G401.6 (cell line): ENCODE results near the gene PNPLA5.
"Not testable (repeated sequence)": the region's sequence is repeated elsewhere in the genome, so short reads cannot be mapped to it uniquely, and the experiment has no call there.

ENCODE experiments used
- FAIRE-seq: peaks from 2 replicates; lab custom pipeline; 2012; peaks lifted over from hg19 to GRCh38; lab: Jason Lieb, UNC

PNPLA5 gene, protein sequence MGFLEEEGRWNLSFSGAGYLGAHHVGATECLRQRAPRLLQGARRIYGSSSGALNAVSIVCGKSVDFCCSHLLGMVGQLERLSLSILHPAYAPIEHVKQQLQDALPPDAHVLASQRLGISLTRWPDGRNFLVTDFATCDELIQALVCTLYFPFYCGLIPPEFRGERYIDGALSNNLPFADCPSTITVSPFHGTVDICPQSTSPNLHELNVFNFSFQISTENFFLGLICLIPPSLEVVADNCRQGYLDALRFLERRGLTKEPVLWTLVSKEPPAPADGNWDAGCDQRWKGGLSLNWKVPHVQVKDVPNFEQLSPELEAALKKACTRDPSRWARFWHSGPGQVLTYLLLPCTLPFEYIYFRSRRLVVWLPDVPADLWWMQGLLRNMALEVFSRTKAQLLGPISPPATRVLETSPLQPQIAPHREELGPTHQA

DNA sequence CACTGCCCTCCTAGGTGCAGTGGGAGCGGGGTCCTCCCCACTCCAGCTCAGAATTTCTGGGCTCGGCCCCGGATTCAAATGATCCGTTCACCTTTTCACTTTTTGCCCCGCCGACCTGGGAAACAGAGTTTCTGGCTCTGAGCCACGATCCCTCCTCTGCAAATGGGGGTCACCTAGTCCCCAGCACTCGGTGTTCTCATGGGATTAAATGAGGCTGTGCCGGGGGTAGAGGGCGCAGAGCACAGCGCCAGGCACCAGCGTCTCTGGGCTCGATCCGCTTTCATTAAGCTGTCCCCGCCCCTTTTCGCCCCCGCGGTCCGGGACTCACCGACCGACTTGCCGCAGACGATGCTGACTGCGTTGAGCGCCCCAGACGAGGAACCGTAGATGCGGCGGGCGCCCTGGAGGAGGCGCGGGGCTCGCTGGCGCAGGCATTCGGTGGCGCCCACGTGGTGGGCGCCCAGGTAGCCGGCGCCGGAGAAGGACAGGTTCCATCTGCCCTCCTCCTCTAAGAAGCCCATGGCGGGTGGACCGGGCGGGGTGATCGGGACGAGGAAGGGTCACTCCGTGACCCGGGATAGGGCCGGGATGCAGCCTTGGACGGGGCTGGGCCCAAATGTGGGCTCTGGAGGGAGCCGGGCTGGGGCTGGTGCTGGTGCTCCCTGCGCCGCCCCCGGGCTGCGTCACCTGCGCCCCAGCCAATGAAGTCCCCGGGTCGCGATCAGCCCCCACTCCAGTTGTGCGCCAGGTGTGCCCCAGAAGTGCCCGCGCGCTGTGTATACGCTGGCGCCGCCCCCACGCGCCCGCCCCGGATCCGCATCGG, at the start of gene PNPLA5:
TSS of gene PNPLA5 (minus strand) at position 654 of the 823 bp plus-strand sequence. CDS start at position 521, 133 bp downstream.
- no peak for FAIRE-seq

DNA sequence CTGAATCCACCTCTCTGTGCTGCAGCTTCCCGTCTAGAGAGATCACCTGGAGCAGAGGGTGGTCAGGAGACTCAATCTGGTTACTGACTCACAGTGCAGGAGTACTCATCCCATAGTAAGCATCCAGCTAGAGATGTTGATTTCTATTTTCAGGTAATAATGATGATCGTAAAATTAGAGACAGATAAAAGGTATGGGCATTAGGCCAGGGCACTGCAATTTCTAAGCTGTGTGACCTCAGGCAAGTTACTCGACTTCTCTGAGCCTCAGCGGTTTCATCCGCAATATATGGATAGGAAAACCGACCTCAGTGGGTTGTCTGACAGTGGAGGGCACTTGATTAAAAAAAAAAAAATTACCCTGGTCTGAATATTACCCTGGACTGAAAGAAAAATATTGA, 49.6 kb upstream of the PNPLA5 start:
- FAIRE-seq, result no peak

DNA sequence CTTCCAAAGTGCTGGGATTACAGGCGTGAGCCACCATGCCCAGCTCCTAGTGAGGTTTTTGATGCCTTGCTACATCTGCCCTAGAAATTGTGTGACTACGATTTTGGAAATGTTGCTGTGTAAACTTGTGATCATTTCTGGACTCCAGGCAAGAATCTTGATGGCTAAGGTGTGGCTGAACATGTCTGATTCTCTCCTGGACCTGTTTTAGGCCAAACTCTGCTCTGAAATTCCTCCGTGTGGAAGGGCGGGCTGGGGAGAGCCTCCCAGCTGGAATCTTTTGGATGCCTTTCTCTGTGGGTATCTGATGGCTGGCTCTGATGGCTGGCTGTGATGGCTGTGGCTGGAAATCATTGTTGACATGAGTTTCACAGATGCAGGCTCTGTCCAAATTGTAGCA, 40.0 kb upstream of the PNPLA5 start:
- FAIRE-seq, result no peak

DNA sequence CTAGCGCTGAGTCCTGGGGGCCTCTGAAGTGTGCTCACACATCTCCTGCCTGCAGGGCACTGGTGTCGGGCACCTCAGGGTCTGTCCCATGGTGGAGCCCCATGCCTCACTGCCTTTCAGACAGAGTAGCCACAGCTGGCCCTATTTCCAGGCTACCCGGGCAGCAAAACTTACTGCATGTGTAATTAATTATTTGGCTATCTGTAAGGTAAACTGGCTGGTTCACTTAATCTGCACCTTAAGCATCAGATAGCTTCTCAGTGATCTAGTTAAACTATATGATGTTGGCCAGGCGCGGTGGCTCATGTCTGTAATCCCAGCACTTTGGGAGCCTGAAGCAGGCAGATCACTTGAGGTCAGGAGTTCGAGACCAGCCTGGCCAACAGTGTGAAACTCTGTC, 37.1 kb upstream of the PNPLA5 start:
- FAIRE-seq, result no peak

DNA sequence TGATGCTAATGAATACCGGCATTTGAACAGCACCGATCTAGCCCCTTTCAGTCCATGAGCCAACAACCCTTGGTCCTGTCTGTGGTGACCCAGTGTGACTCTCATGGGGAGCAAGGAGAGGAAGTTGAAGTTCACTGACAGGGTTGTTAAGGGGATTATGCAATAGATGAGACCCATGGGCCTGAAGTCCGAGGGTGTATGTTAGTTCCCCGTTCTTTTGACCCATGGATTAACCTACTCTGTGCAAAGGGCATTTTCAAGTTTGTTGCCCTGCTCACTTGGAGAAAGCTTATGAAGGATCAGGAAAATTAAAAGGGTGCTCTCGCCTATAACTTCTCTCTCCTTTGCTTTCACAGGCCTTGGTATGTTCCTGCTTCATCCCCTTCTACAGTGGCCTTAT, 36.7 kb upstream of the PNPLA5 start:
- FAIRE-seq, result no peak

DNA sequence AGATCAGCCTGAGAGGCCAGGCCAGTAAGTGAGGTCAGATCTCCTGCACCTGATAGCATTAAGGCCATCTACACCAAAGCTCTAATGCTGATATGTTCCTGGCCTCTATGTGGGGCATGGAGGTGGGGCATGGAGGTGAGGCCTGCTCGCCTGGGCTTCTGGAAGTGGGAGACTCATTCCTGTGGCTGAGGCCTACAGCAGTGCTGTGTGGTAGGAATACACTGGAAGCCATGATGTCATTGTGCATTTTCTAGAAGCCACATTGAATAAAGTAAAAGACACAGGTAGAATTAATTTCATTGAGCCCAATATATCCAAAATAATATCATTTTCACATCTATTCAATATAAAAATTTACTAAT, 34.5 kb upstream of the PNPLA5 start:
- no peak for FAIRE-seq

DNA sequence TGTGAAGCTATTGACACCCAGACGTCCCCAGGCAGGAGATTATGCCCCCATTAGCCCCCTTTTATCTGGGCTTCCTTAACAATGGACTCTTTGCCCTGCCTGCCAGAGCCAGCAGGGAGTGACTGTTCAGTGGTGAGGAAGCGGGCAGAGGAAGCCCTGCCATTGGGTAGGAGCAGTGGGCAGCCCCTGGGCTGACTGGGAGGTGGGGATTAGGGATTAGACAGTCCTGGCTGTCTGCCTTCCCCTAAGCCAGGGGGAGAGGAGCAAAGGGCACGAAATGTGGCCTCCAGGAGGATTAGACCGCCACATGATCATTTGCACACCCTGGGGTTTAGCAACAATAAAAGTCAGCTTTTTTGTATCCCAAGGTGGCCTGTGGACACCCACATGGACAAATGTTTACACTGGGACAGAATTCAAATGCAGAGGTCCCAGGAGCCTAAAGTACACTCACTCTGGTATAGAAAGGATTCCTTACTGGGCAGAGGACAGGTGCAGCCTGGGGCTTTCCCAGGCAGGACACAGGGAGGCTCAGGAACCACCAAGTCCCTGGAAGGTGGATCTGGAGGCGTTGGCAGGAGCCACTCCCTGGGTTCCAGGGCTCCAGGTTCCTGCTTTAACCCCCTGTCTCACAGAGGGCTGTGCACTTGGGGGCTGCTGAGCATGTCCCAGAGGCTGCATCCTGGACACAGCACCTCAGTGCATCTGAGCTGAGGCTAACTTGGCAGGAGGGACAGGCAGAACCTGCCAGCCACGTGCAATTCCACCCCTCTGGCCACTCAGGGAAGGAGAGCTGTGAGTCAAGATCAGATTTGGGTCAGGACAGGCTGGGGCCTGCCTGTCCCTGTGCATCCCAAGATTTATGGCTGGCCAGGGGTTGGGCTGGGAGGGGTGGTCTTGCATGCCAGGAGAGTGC, 33.9 kb upstream of the PNPLA5 start:
- no peak for FAIRE-seq

DNA sequence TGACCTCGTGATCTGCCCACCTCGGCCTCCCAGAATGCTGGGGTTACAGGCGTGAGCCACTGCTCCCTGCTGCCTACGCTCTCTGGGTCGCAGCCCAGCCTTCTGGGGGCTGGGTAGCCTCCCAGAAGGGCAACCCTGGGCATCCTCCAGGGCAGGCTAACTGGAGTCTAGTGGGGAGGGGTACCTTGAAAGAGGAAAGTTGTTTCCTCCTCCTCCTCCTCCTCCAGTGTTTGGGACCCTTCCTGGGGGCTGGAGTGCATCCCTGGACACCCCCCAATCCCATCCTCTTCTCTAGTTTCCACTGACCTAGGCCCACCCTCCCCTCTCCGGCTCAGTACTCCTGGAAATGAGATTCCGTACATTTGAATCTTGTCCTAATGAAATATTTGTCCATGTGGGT, 33.1 kb upstream of the PNPLA5 start:
- no peak for FAIRE-seq

DNA sequence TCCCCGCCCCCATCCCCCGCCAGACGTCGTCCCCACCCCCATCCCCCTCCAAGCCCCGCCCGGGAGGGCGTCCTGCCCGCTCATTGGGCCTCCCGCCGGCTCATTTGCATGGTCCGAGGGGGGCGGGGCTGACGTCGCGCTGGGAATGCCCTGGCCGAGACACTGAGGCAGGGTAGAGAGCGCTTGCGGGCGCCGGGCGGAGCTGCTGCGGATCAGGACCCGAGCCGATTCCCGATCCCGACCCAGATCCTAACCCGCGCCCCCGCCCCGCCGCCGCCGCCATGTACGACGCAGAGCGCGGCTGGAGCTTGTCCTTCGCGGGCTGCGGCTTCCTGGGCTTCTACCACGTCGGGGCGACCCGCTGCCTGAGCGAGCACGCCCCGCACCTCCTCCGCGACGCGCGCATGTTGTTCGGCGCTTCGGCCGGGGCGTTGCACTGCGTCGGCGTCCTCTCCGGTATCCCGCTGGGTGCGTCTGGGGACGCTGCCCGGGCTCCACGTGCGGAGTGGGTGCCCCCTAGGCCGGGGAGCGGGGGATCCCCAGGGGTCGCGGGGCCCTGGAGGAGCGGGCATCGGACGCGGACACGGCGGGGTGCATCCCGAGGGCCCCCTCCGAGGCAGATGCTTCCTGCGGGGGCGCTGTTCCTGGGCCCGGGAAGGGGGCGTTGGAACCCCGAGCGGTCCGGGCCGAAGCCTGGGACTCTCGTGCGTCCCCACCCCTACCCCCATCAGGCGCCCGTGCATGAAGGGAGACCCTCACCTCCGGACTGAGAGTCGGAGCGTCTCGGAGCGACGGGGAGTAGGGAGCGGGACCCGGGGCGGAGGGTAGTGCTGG, 32.0 kb upstream of the PNPLA5 start, which contains the start of gene PNPLA3:
TSS of gene PNPLA3 (plus strand) at position 175 of the 834 bp plus-strand sequence. CDS start at position 282, 107 bp downstream.
- no peak for FAIRE-seq

DNA sequence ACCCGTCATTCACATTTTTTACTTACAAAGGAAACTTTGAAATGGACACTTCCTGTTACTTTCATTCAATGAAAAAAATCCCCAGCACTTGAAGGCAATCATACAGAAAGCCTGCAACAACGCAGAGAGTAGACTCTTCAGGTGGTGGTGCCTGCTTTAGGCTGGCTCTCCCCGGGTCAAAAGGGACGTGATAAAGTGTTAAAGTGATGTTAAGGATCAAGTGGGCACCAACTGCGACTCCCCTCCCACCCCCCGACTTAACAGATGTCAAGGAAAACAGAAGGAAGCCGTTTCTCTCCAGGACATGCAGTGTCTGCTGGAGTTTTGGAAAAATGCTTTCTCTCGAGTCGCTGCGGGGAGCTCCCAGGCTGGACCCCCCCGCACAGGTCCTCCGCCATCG, 31.4 kb upstream of the PNPLA5 start:
- no peak for FAIRE-seq

DNA sequence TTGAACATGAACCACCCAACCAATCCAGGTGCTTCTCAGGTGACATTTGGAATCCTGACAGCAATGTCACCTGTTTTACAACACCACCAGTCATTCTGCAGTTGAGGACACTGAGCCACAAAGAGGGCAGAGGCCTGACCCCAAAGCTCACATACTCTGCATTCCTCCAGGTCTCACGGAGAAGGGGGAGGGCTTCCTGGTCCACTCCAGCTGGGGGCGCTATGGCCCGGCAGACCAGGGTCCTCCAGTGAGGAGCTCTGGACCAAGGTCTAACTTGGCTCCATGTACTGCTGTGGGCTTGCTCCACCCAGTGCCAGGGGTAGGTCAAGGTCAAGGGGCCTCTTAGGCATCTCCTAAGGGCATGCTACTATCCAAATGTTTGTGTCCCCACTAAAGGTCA, 30.3 kb upstream of the PNPLA5 start:
- FAIRE-seq, result no peak

DNA sequence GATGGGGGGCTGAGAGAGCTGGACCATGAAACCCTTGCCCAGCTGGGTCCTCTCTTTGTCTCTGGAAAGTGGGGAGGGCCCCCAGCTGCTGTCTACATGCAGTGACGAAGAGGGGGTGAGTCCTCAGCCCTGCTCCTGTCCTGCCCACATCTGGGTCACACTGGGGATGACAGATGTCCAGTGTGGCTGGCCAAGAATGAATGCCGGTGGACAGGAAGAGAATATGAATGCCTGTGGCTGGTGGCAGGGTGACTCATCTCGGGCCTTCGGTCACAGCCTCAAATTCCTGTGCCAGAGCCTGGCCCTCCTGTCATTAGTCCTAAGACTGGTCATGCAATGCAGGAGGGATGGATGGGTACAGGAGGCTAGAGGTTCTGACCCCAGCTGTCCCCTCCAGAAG, 29.6 kb upstream of the PNPLA5 start:
- FAIRE-seq, result no peak

DNA sequence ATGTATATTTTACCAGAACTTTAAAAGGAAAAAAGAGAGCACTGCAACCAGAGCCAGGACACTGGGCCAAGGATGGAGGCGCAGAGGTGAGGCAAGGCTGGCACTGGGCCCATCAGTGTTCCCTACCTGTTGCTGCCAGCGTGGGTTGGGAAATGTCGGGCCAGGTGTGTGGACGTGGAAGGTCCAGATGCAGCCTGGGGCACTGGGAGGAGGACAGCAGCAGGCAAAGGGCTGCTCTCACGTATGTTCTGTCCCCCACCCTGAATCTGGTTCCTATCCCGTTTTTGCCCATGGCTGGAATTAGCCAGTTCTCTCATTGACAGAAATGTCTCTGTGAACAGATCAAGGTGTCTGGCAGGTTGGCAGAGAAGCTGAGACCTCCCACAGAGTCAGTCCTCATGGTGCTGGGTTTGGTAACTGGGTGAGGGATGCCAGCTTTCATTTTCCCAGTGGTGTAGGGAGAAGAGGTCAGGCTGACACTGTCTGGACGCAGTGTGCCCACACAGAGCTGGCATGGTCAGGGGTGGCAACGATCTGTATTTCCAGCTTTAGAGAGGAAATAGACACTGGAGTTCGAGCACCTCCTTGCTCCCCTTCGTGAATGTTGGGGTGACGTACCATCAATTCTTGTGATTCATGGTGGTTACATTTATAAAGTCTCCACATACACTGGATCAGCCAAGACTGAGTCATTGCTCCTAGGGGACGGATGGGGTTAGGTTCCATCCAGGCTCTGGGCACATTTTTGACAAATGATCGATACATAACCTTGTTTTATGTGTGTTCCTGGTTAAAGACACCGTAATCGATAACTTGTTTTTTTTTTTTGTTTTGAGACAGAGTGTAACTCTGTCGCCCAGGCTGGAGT, 27.5 kb upstream of the PNPLA5 start:
- no peak for FAIRE-seq

DNA sequence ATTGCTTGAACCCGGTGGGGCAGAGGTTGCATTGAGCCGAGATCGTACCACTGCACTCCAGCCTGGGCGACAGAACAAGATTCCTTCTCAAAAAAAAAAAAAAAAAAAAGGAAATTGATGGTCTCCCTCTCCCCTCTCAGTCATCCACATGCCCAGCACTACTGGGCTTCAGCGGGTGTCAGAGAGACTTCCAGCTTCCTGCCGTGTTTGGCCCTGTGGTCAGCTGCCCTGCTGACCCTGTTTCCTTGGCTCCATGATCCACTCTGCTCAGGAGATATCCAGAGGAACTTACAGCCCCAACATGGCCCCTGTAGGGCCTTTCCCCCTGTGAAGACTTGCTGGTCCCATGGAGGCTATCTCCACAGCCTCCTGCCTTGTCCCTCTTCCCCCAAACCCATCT, 25.7 kb upstream of the PNPLA5 start:
- no peak for FAIRE-seq

DNA sequence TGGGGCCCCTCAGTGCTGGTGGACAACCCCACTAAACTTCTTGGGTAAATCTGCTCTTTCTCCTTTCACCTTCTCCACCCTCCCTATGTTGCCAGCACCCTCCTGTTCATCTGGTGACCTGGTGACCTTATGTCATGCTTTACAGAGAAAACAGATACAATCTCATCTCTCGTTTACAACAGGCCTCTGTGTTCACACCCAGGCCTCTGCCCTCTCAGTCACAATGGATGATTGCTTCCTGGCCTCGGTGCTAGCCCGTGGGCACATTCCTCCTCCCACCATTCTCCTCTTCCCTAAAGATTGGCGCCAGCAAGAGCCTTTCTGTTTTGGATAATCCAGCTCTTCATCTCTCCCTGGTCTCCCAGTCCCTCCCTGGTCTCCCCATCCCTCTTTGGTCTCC, 19.5 kb upstream of the PNPLA5 start:
- no peak for FAIRE-seq

DNA sequence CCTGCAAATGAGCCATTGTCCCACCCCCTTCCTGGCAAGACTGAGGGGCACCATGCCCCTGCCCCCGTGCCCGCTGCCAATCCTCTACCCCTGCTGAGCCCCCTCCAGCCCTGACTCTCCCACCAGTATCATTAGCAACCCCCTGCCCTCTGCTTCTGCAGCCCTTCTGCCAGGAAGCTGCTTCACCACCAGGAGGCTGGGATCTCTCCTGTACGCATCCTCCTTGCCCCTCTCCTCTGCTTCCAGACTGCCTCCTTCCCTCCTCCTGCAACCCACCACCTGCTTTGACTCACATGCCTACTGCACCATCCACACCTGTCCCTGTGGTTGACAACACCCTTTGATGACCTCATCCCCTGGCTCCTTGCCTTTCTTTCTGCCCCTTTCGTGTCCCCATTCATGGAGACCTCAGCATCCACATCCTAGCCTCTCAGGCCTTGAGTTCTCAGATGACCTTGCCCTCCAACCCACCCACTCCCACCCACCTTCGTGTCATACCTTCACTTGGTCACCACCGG, 18.4 kb upstream of the PNPLA5 start:
- no peak for FAIRE-seq

DNA sequence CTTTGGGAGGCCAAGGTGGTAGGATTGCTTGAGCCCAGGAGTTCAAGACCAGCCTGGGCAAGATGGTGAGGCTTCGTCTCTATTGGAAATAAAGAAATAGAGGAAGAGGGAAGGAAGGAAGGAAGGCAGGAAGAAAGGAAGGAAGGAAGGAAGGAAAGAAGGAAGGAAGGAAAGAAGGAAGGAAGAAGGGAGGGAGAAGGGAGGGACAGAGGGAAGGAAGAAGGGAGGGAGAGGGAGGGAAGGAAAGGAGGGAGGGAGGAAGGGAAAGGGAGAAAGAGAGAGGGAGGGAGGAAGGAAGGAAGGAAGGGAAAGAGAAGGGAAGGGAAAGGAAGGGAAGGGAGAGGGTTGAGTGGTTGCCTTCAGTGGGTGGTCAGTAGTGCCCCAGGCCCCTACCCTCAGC, 17.9 kb upstream of the PNPLA5 start:
- no peak for FAIRE-seq

DNA sequence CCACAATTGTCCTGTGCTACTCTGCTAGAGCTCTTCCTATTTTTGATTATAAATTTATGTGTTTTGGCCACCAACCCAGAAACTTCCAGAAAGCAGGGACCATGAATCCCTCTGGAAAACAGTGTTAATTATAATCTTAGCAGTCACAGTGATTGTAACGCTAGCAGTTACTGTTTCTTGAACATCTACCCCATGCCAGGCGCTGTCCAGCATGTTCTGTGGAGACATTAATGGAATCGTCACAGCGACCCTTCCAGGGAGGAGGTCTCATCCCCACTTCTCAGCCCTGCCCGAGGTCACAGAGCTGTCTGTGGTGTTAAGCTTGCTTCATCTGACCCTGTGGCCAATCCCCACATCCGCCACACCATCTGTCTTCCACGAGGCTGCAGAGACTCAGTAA, 13.9 kb upstream of the PNPLA5 start:
- no peak for FAIRE-seq

DNA sequence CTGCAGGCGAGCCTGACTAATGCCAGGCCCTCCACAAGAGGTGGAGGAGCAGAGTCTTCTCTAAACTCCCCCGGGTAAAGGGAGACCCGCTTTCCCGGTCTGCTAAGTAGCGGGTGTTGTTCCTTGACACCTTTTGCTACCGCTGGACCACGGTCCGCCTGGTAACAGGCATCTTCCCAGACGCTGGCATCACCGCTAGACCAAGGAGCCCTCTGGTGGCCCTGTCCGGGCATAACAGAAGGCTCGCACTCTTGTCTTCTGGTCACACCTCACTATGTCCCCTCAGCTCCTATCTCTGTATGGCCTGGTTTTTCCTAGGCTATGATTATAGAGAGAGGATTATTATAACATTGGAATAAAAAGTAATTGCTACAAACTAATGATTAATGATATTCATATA, 12.6 kb upstream of the PNPLA5 start:
- not testable (repeated sequence) for FAIRE-seq

DNA sequence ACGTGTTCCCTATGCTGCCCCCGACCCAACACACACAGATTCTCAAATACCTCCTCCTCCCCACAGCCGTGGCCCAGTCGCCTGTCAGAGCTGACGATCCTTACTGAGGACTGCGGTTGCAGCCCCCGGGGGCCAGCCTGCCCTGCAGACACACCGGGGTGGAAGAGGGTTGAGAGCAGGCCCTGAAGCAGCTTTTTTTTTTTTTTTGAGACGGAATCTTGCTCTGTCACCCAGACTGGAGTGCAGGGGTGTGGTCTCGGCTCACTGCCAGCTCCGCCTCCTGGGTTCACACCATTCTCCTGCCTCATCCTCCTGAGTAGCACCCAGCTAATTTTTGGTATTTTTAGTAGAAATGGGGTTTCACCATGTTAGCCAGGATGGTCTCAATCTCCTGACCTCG, 11.2 kb upstream of the PNPLA5 start:
- not testable (repeated sequence) for FAIRE-seq
